ENCODE measurements around the gene CNTRL.

- no peak for TF ChIP-seq CTCF (IDR thresholded peaks at IDR 0.05)
- no peak for TF ChIP-seq POLR2A (IDR thresholded peaks at IDR 0.05)
These were observed 85.3 kb downstream of the CNTRL start for GRCh38 chr9:121160025-121160424.

Data from thyroid gland (tissue), 4 donors.